ENCODE data around the gene CDC73.

CDC73 gene

GRCh38 chr1:193121616-193122593, at the start of gene CDC73:
Gene CDC73, plus strand, starts transcription at chr1:193122031. Its CDS starts 170 bp downstream, at chr1:193122201.
- DNase-seq (ENCODE audit: low read depth): peak; percentile 96

GRCh38 chr1:193077991-193078390, 43.8 kb upstream of the CDC73 start:
- DNase-seq (ENCODE audit: low read depth): no peak

DNA sequence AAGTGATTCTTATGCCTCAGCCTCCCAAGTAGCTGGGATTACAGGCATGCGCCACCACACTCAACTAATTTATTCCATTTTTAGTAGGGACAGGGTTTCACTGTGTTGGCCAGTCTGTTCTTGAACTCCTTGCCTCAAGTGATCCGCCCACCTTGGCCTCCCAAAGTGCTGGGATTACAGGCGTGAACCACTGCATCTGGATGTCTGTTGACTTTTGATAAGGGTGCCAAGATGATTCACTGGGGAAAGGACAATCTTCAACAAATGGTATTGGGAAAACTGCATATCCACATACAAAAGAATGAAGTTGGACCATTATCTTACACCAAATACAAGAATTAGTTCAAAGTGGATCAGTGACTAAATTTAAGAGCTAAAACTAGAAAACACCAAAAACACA, 42.6 kb upstream of the CDC73 start:
- DNase-seq (ENCODE audit: low read depth): no peak

- no peak for DNase-seq (ENCODE audit: low read depth)
These were observed 38.3 kb upstream of the CDC73 start for GRCh38 chr1:193083365-193084088.

- DNase-seq (ENCODE audit: low read depth): no peak
These were observed 36.6 kb upstream of the CDC73 start for GRCh38 chr1:193085263-193085662.

DNA sequence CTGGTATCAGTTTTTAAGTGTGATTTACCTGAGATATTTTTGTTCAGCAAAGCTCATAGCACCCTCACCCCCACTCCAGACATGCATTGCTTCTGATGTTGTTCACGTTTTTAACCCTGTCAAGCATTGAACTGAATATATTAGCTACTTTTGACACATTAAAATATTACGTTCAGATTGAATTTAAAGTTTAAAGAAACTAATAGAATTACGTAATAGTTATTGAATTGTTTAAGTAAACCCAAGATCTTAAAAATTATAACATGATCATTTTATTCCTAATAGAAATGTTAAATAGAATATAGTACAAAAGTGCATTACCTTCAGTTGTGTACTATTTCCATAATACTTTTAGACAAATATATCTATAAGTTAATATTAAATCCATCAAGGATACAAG, 35.5 kb upstream of the CDC73 start:
- no peak for DNase-seq (ENCODE audit: low read depth)

DNA sequence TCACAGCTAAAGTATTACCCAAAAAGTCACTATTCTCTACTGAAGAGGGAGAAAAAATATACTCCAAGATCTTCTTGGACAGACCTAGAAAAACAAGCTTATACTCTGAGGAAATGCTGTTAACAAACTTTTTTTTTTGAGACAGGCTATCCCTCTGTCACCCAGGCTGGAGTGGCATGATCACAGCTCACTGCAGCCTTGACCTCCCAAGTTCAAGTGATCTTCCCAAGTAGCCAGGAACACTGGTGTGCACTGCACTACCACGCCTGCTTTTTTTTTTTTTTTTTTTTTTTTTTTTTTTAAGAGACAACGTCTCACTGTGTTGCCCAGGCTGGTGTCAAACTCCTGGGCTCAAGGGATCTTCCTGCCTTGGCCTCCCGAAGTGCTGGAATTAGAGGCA, 33.9 kb upstream of the CDC73 start:
- DNase-seq (ENCODE audit: low read depth): no peak

- no peak for DNase-seq (ENCODE audit: low read depth)
These were observed 31.0 kb upstream of the CDC73 start for GRCh38 chr1:193090865-193091264.

DNA sequence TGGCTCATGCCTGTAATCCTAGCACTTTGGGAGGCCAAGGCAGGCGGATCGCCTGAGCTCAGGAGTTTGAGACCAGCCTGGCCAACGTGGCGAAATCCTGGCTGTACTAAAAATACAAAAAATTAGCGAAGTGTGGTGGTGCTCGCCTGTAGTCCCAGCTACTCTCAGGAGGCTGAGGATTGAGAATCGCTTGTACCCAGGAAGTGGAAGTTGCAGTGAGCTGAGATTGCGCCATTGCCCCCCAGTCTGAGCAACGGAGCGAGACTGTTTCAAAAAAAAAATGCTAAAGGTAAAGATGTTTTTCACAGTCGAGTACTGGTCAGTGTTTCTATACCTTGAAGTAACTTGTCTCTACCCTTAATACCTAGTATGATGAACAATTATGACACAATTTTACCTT, 27.7 kb upstream of the CDC73 start:
- no peak for DNase-seq (ENCODE audit: low read depth)

DNA sequence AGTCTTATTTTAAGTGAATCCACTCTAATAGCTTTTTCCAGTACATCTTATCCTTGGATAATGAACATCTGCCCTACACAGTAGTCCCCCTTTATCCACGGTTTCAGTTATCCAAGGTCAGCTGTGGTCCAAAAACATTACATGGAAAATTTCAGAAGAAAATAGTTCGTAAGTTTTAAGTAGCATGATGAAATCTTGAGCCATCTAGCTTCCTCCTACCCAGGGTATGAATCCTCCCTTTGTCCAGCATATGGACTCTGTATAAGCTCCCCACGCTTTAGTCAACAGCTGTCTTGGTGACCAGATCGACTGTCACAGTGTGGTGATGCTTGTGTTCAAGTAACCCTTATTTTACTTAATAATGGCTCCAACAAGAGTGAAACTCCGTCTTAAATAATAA, 19.2 kb upstream of the CDC73 start:
- DNase-seq (ENCODE audit: low read depth): no peak

- no peak for DNase-seq (ENCODE audit: low read depth)
These were observed 17.9 kb upstream of the CDC73 start for GRCh38 chr1:193103759-193104501.

DNA sequence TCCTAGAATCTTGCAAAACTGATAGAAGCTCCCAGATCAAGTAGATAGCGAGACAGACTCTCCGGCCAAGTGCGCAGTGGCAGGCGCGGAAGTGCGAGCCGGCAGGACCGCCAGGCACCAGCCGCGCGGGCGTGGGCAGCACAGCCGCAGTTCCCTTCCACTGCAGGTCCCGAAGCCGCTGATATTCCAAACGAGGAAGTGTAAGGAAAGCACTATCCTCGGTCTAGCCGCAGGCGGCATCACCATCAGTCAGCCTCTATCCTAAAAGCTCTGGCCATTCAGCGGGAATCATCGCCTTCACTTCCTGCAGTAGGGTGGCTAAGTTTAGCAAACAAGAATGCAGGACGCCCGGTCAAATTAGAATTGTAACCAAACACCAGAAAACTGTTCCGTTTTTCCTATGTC, 17.3 kb upstream of the CDC73 start:
- no peak for DNase-seq (ENCODE audit: low read depth)

DNA sequence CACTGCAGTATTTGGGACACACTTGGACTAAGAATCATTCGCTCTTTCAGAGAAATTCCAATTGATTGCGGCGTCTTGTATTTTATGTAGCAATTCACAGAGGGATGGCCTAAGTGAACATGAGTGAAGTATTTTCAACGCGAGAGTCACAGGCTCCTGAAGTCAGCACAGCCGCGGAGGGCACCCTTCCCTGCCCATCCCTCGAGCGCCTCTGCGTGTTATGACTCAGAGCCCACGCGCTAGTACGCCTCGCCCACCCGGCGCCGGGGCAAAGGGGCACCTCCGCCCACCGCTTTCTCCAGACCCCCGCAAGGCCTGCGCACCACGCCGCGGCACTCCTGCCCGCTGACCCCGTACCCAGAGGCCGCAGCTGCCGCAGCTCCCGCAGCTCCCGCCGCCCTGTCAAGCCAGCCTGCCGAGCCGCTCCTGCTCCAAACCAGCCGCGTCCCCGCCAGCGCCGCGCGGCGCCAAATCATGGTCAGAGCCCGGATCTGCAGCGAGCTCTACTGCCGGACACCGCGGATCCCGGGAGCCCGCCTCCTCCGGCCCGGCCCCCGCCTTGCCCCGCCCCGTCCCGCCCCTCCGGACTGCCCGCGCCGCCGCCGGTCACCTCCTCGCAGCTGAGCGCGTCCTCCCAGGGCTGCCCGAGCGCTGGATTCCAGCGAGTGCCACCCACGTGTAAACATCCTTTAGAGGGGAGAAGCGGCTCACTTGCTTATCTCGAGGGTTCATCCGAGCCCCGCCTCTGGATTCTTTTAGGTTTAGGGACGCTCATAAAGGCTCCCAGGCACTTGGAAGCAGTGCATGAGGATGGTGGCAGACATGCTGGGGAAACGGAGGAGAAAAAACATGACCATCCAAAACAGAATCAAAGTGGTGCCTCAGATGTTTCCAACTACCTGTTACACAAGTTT, 16.7 kb upstream of the CDC73 start, which contains the start of gene GLRX2:
Gene GLRX2, minus strand, starts transcription at position 508 of the 914 bp plus-strand sequence. Its CDS starts 32 bp downstream, at position 476.
- peak; percentile 32 for DNase-seq (ENCODE audit: low read depth)

DNA sequence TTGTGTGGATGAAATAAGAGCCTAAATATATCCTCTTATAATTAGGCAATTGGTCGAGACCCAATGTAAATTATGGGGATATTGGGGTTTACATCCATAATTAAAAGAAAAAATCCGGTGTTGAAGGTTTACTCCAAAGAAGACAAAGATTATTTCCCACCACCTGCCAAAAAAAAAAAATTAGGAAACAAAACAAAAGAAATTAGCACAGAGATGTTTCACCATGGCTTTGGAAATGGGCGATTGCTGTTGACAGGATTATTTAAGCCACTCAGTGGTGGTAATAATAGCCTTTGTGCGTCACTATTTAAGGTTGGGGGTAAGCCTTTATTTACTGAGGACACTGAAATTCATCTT, 16.0 kb upstream of the CDC73 start:
- no peak for DNase-seq (ENCODE audit: low read depth)

DNA sequence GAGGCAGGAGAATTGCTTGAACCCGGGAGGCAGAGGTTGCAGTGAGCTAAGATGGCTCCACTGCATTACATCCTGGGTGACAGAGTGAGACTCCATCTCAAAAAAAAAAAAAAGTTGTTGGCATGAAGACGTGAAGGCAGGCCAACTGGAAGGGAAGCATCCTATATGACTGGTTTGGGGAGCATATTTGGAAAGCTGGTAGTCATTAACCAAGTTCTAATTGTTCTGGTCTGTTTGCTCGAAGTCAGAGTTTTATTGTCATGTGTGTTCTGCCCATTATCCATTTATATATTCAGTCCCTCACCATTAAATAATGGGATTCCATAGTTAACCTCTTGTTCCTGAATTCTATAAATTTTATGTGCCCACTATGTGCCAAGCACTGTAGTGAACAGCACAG, 13.4 kb upstream of the CDC73 start:
- no peak for DNase-seq (ENCODE audit: low read depth)

- no peak for DNase-seq (ENCODE audit: low read depth)
These were observed 12.2 kb upstream of the CDC73 start for GRCh38 chr1:193109619-193110018.

GRCh38 chr1:193110246-193110645, 11.6 kb upstream of the CDC73 start:
- DNase-seq (ENCODE audit: low read depth): no peak

- no peak for DNase-seq (ENCODE audit: low read depth)
These were observed 11.0 kb upstream of the CDC73 start for GRCh38 chr1:193110864-193111263.

GRCh38 chr1:193111641-193112090, 10.2 kb upstream of the CDC73 start:
- no peak for DNase-seq (ENCODE audit: low read depth)

- no peak for DNase-seq (ENCODE audit: low read depth)
These were observed 8.4 kb upstream of the CDC73 start for GRCh38 chr1:193113258-193113991.

GRCh38 chr1:193113992-193114332, 7.9 kb upstream of the CDC73 start:
- no peak for DNase-seq (ENCODE audit: low read depth)

All from T-helper 22 cell (primary cell).